ENCODE results near the gene PHF19. TPM values are rescaled to one million over a fixed set of nuclear protein-coding genes. Genes with fewer than 3 reads are reported as not detected.
A peak's percentile ranks its signal among the peaks of the same experiment; 100 is the strongest.

Gene PHF19
- total and polyA plus RNA-seq, 2 of the 8 experiments (the other 6 are each of a cell fraction or from before 2014, with no cell fraction given): 28.2 to 31.8 TPM

DNA sequence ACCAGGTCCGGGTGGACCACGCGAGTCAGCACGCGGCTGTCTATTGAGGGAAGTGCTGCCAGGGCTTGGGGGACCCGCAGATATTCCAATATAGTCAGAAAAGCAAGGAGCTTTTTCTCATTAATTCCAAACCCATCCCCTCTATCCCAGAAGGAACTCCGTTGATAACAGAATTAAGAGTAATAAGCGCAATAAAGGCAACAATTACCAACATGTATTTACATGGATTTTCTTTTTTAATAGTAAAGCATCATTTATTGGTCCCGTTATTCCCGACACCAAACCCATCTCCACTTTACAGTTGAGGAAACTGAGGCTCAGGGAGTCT, 7.7 kb downstream of the PHF19 start:
- H3K18ac ChIP-seq (ENCODE audit: extremely low read depth, low read length): no peak overlapping the region
- H2BK20ac ChIP-seq (ENCODE audit: low read length): no peak overlapping the region; the same call in 1 of the 2 replicates
- 0 out of 2 replicates have a peak, but pooled peaks cover 1% of the 10 kb centered on the region for H3K23me2 ChIP-seq (ENCODE audit: low read depth, low read length)
- H3K56ac ChIP-seq (replicated peaks; ENCODE audit: insufficient read length, low read depth, low read length): no peak overlapping the region
- H3K14ac ChIP-seq (ENCODE audit: insufficient read length): no peak overlapping the region
- H2BK15ac ChIP-seq (ENCODE audit: low read length): peak overlapping the region; percentile 88
- H3K23ac ChIP-seq (ENCODE audit: insufficient read length): no peak overlapping the region
- no peaks in the 10 kb centered on the region for H3K79me2 ChIP-seq (ENCODE audit: control insufficient read depth in 1 of 2, insufficient read depth in 2 of 2, low read length in 2 of 2)
- peak overlapping the region; percentile 73; the same call in 1 of the 2 replicates for H2BK5ac ChIP-seq (ENCODE audit: low read depth, low read length)
- H3K9me3 ChIP-seq (ENCODE audit: insufficient read depth in 2 of 2, low read depth in 1 of 2, low read length in 1 of 2): no peaks in the 10 kb centered on the region
- no peak overlapping the region for H2AFZ ChIP-seq (ENCODE audit: low read length)
- TF ChIP-seq, protein P1, sequence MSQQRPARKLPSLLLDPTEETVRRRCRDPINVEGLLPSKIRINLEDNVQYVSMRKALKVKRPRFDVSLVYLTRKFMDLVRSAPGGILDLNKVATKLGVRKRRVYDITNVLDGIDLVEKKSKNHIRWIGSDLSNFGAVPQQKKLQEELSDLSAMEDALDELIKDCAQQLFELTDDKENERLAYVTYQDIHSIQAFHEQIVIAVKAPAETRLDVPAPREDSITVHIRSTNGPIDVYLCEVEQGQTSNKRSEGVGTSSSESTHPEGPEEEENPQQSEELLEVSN (IDR thresholded peaks at IDR 0.05): peak; percentile 94
- TF ChIP-seq, protein P2, sequence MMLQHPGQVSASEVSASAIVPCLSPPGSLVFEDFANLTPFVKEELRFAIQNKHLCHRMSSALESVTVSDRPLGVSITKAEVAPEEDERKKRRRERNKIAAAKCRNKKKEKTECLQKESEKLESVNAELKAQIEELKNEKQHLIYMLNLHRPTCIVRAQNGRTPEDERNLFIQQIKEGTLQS (IDR thresholded peaks at IDR 0.05; ENCODE audit: insufficient read depth, low read depth, low read length): no peak
- TF ChIP-seq, protein P3, sequence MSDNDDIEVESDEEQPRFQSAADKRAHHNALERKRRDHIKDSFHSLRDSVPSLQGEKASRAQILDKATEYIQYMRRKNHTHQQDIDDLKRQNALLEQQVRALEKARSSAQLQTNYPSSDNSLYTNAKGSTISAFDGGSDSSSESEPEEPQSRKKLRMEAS (IDR thresholded peaks at IDR 0.05): peak; percentile 94; the same call in 1 of the 2 replicates
- TF ChIP-seq RBBP5 (IDR thresholded peaks at IDR 0.05; ENCODE audit: borderline replicate concordance, low read depth, low read length): no peak
- no peak overlapping the region for H2BK120ac ChIP-seq (replicated peaks; ENCODE audit: low read depth, low read length)
- ChIA-PET POLR2A (ENCODE audit: partially characterized antibody) (interaction anchor here (0.7 to 8.4 kb wide), 4 partner anchors 14 to 75 kb away, joined by 3 to 61 read pairs (median 3); no protein-coding TSS in a partner anchor), CTCF (ENCODE audit: partially characterized antibody) (interaction anchor here (0.7 to 10.5 kb wide), 17 partner anchors 9 to 191 kb away, joined by 3 to 108 read pairs (median 4); partner anchors contain the start of gene TRAF1)
- no peaks in the 10 kb centered on the region; a peak in 2 of 7 replicates for H3K27me3 ChIP-seq (replicated peaks in 1 of 4; ENCODE audit: control insufficient read depth in 3 of 4, extremely low read depth in 1 of 4, insufficient read depth in 3 of 4, low read length in 3 of 4)
- H4K8ac ChIP-seq (ENCODE audit: extremely low read depth, insufficient read depth, low read length): no peak overlapping the region
- H3K4me1 ChIP-seq (replicated peaks in 1 of 4; ENCODE audit: control insufficient read depth in 3 of 4, insufficient read depth in 4 of 4, low read length in 3 of 4): peaks cover 14 to 33% (median 19%) of the 10 kb centered on the region in 4 experiments
- H3K4me3 ChIP-seq (ENCODE audit: extremely low read depth in 1 of 4, insufficient read depth in 2 of 4, low read depth in 3 of 4, low read length in 4 of 4): peak overlapping the region in 3 of 4 experiments; percentile 67 to 68 (median 67); a peak in 5 of 8 replicates
- peaks cover 0 to 3% (median 0%) of the 10 kb centered on the region in 4 experiments; a peak in 3 of 8 replicates for H3K36me3 ChIP-seq (ENCODE audit: control insufficient read depth in 2 of 4, insufficient read depth in 4 of 4, low read length in 3 of 4)
- no peak overlapping the region for H3K4ac ChIP-seq (replicated peaks; ENCODE audit: insufficient read length, low read depth, low read length)
- H3K9ac ChIP-seq (replicated peaks in 1 of 4; ENCODE audit: extremely low read depth in 1 of 4, low read depth in 3 of 4, low read length in 3 of 4): 0 out of 7 replicates have a peak overlapping the region, but pooled peaks of 1 of the 4 experiments have one; percentile 27
- no peak overlapping the region for H4K91ac ChIP-seq (replicated peaks; ENCODE audit: insufficient read length, low read length)
- H2AK5ac ChIP-seq (ENCODE audit: low read depth, low read length): no peak overlapping the region
- H4K20me1 ChIP-seq (replicated peaks in 1 of 2; ENCODE audit: control insufficient read depth in 1 of 2, insufficient read depth in 2 of 2, low read length in 2 of 2): no peaks in the 10 kb centered on the region
- H3K4me2 ChIP-seq (ENCODE audit: insufficient read depth in 1 of 2, low read depth in 2 of 2, low read length in 2 of 2): peak overlapping the region; percentile 3 to 96; a peak in 2 of 4 replicates
- no peaks in the 10 kb centered on the region for H3K79me1 ChIP-seq (ENCODE audit: low read depth, low read length)
- no peak overlapping the region for H3K27ac ChIP-seq (ENCODE audit: low read depth, low read length)
- H4K5ac ChIP-seq (ENCODE audit: insufficient read length, low read depth, low read length): no peak overlapping the region
- DNase-seq (ENCODE audit: low read depth in 1 of 2, low spot score in 2 of 2) (no peak), FAIRE-seq (no peak)
- peak overlapping the region; percentile 90; the same call in 1 of the 2 replicates for H2BK12ac ChIP-seq (ENCODE audit: low read depth, low read length)
- 46% methylated on average over 10 of the region's 10 CpGs; no CpG with 5 or more reads in 1 of the 2 experiments for WGBS, 2 experiments (ENCODE audit: extremely low coverage in 1 of 2, insufficient coverage in 1 of 2, insufficient read length in 1 of 2, insufficient replicate concordance in 2 of 2, low coverage in 1 of 2, low lambda C conversion rate in 2 of 2, missing lambda C conversion rate in 1 of 2)
